ENCODE data around the gene GUCA2B.

GRCh38 chr1:42148166-42148565 is 5.0 kb upstream of the GUCA2B start:
- no peak for TF ChIP-seq EP300 (IDR thresholded peaks at IDR 0.05)
- TF ChIP-seq, protein P1, sequence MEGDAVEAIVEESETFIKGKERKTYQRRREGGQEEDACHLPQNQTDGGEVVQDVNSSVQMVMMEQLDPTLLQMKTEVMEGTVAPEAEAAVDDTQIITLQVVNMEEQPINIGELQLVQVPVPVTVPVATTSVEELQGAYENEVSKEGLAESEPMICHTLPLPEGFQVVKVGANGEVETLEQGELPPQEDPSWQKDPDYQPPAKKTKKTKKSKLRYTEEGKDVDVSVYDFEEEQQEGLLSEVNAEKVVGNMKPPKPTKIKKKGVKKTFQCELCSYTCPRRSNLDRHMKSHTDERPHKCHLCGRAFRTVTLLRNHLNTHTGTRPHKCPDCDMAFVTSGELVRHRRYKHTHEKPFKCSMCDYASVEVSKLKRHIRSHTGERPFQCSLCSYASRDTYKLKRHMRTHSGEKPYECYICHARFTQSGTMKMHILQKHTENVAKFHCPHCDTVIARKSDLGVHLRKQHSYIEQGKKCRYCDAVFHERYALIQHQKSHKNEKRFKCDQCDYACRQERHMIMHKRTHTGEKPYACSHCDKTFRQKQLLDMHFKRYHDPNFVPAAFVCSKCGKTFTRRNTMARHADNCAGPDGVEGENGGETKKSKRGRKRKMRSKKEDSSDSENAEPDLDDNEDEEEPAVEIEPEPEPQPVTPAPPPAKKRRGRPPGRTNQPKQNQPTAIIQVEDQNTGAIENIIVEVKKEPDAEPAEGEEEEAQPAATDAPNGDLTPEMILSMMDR (IDR thresholded peaks at IDR 0.05) = no peak

All from stomach (tissue), 4 donors.